ENCODE data around the gene PTPMT1. TPM values are rescaled to one million over a fixed set of nuclear protein-coding genes. Genes with fewer than 3 reads are reported as not detected.

Gene PTPMT1
- total RNA-seq, 6 donors from 2014 or later = 69.1 to 188 (median 89.9) TPM

GRCh38 chr11:47616726-47617416, 51.5 kb downstream of the PTPMT1 start:
- 89 to 92% methylated on average over 10 of the region's 10 CpGs for WGBS, 2 donors
- Histone ChIP-seq H3K27me3 (no peaks in the 10 kb centered on the region), H3K4me3 (no peak overlapping the region), H3K4me1 (no peaks in the 10 kb centered on the region), H3K36me3 (peaks cover 0 to 50% (median 27%) of the 10 kb centered on the region in 4 donors), H3K27ac (no peak overlapping the region), H3K9me3 (no peaks in the 10 kb centered on the region)
- DNase-seq = no peak
- TF ChIP-seq POLR2A (IDR thresholded peaks at IDR 0.05) (no peak), CTCF (IDR thresholded peaks at IDR 0.05) (peak; percentile 16 to 46 (median 41))
- ATAC-seq (ENCODE audit: low FRiP score in 2 of 2) = peak; percentile 11 to 85

- TF ChIP-seq CTCF (IDR thresholded peaks at IDR 0.05) = no peak
- no peak for TF ChIP-seq POLR2A (IDR thresholded peaks at IDR 0.05)
- no peak for TF ChIP-seq EP300 (IDR thresholded peaks at IDR 0.05)
- TF ChIP-seq POLR2AphosphoS5 (IDR thresholded peaks at IDR 0.05) = no peak
- DNase-seq = no peak
- no peaks in the 10 kb centered on the region for H3K9me3 ChIP-seq
- no peaks in the 10 kb centered on the region for H3K4me1 ChIP-seq
- no peaks in the 10 kb centered on the region for H3K27me3 ChIP-seq
- WGBS, 2 donors = 40 to 48% methylated on average over 3 of the region's 3 CpGs
- H3K27ac ChIP-seq = no peak overlapping the region
- ATAC-seq (ENCODE audit: low FRiP score in 2 of 2) = no peak
- H3K36me3 ChIP-seq = peaks cover 4 to 55% (median 30%) of the 10 kb centered on the region in 4 donors
- no peak overlapping the region for H3K4me3 ChIP-seq
These were observed 52.0 kb downstream of the PTPMT1 start for GRCh38 chr11:47617417-47617809.

- peaks cover 19 to 90% (median 51%) of the 10 kb centered on the region in 4 donors for H3K36me3 ChIP-seq
- WGBS, 2 donors = 90 to 96% methylated on average over 2 of the region's 2 CpGs
- no peak overlapping the region for H3K27ac ChIP-seq
- no peaks in the 10 kb centered on the region for H3K27me3 ChIP-seq
- H3K4me3 ChIP-seq = no peak overlapping the region
- DNase-seq (no peak), ATAC-seq (ENCODE audit: low FRiP score in 2 of 2) (no peak)
- TF ChIP-seq CTCF (IDR thresholded peaks at IDR 0.05) = no peak
- no peak for TF ChIP-seq POLR2AphosphoS5 (IDR thresholded peaks at IDR 0.05)
- no peak for TF ChIP-seq EP300 (IDR thresholded peaks at IDR 0.05)
- no peak for TF ChIP-seq POLR2A (IDR thresholded peaks at IDR 0.05)
- H3K4me1 ChIP-seq = no peaks in the 10 kb centered on the region
- no peaks in the 10 kb centered on the region for H3K9me3 ChIP-seq
These were observed 55.5 kb downstream of the PTPMT1 start for GRCh38 chr11:47620836-47621378.

Small RNAs within 50 kb of the gene (small RNA-seq; reads per million reads assigned to genes)
- gene RN7SL652P (0 reads per million in 4 donors), gene RNU5E-10P (0 reads per million in 4 donors)

Other genes starting within 250 kb of the PTPMT1 start
- 1 to 10 TPM in 3 of 6 donors, under 1 TPM in 2, not detected in 1; 0.61 to 1.8 (median 1.0) TPM for gene MYBPC3, start 212.9 kb upstream of the PTPMT1 start, total RNA-seq
- 100 to 1,000 TPM in 5 of 6 donors, 10 to 100 TPM in 1; 52.8 to 275 (median 179) TPM for gene SPI1, start 187.1 kb upstream of the PTPMT1 start, total RNA-seq
- 10 to 100 TPM; 47.9 to 98.8 (median 62.8) TPM for gene SLC39A13, start 157.0 kb upstream of the PTPMT1 start, total RNA-seq
- 100 to 1,000 TPM in 3 of 6 donors, 10 to 100 TPM in 3; 70.1 to 116 (median 99.8) TPM for gene PSMC3, start 139.2 kb upstream of the PTPMT1 start, total RNA-seq
- 1 to 10 TPM in 2 of 6 donors, under 1 TPM in 1, not detected in 3; 0.30 to 1.1 (median 1.0) TPM for gene RAPSN, start 116.5 kb upstream of the PTPMT1 start, total RNA-seq
- gene CELF1, start 12.5 kb upstream of the PTPMT1 start, total RNA-seq = 100 to 1,000 TPM in 3 of 6 donors, 10 to 100 TPM in 3; 82.7 to 194 (median 113) TPM
- 10 to 100 TPM in 5 of 6 donors, 1 to 10 TPM in 1; 3.1 to 22.2 (median 17.4) TPM for gene KBTBD4, start 13.4 kb downstream of the PTPMT1 start, total RNA-seq
- gene NDUFS3, start 13.5 kb downstream of the PTPMT1 start, total RNA-seq = 10 to 100 TPM; 42.5 to 92.6 (median 72.2) TPM
- under 1 TPM in 2 of 6 donors, not detected in 4; 0.14 to 0.30 TPM for gene FAM180B, start 21.1 kb downstream of the PTPMT1 start, total RNA-seq
- gene C1QTNF4, start 28.8 kb downstream of the PTPMT1 start, total RNA-seq = 1 to 10 TPM in 1 of 6 donors, under 1 TPM in 3, not detected in 2; 0.46 to 2.1 (median 0.78) TPM
- 10 to 100 TPM; 21.0 to 61.3 (median 35.6) TPM for gene MTCH2, start 77.0 kb downstream of the PTPMT1 start, total RNA-seq
- 10 to 100 TPM in 3 of 6 donors, 1 to 10 TPM in 3; 1.6 to 39.0 (median 10.7) TPM for gene AGBL2, start 149.8 kb downstream of the PTPMT1 start, total RNA-seq
- 100 to 1,000 TPM in 4 of 6 donors, 10 to 100 TPM in 2; 57.8 to 479 (median 155) TPM for gene FNBP4, start 201.7 kb downstream of the PTPMT1 start, total RNA-seq